Hematopoietic multipotent progenitor cell treated with erythropoietin and hydrocortisone succinate and interleukin-3 and kit ligand, for 4 days (in vitro differentiated cells): ENCODE data around the gene ST6GALNAC4.

Experiments
- DNase-seq: peaks from one replicate; pipeline ENCODE4 v3.0.0-alpha.2; 2015

The ST6GALNAC4 gene

GRCh38 chr9:127869310-127870152, 47.3 kb downstream of the ST6GALNAC4 start:
- peak; percentile 93 for DNase-seq

- DNase-seq = no peak
Measured at GRCh38 chr9:127868278-127868902, 48.5 kb downstream of the ST6GALNAC4 start.

GRCh38 chr9:127867356-127868277, 49.2 kb downstream of the ST6GALNAC4 start:
- DNase-seq = no peak

- DNase-seq = no peak
Measured at GRCh38 chr9:127866535-127866934, 50.3 kb downstream of the ST6GALNAC4 start.

- peak; percentile 76 for DNase-seq
Measured at GRCh38 chr9:127865645-127866464, 51.0 kb downstream of the ST6GALNAC4 start.

GRCh38 chr9:127863191-127863621, 53.6 kb downstream of the ST6GALNAC4 start:
- DNase-seq = no peak

GRCh38 chr9:127862075-127863011, 54.5 kb downstream of the ST6GALNAC4 start:
- peak; percentile 94 for DNase-seq

GRCh38 chr9:127860779-127861178, 56.1 kb downstream of the ST6GALNAC4 start:
- DNase-seq = no peak

- DNase-seq = no peak
Measured at GRCh38 chr9:127860260-127860659, 56.6 kb downstream of the ST6GALNAC4 start.

- peak; percentile 73 for DNase-seq
Measured at GRCh38 chr9:127858041-127858512, 58.8 kb downstream of the ST6GALNAC4 start.
